HG03520 (cell line): Measurements from ENCODE around the gene SLC23A2.
"Not testable (repeated sequence)": the region's sequence is repeated elsewhere in the genome, so short reads cannot be mapped to it uniquely, and the experiment has no call there.

Experiments used
- ATAC-seq: cut with Tn5 transposase; IDR thresholded peaks from one replicate; pipeline ENCODE4 v1.9.1; 2021; ENCODE audit warnings: mild to moderate bottlenecking, moderate library complexity; ENCODE audit not compliant: unreplicated experiment

The SLC23A2 gene

DNA sequence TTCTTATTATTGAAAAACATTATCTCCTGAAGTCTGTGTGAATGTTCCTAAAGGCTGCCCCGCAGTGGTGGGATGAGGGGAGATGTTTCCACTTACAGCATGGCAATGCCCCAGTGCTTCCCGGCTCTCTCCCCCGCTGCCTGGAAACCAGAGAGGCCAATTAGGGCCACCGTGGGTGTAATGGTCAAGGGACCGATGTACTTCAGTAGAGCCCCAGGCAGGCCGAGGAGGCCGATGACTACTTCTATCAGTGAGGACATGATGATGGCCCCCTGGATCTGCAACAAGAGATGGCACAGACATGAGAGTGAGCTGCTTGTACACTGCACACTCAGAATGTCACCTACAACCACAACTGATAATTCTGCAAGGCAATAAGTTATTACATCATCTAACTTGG is 117.8 kb downstream of the SLC23A2 start:
- ATAC-seq, result no peak

DNA sequence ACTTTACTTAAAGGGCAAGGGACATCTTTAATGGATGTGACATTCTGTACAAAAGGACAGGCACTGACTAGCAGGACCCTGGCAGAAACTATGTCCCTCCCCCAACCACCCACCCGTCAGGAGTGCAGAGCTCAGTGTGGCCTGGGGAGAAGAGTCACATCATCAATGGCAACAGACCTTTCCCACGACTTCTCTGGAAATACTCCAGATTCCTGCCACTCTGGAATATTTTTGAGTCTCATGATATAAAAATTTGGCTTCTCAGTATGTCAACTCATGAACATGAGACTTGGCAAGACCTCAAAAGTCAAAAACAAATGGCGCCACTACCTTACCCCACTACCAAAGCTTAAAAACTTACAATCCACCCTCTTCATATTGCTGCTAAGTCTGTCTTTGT is 118.3 kb downstream of the SLC23A2 start:
- ATAC-seq, result no peak

GRCh38 chr20:4881006-4881730 is 120.1 kb downstream of the SLC23A2 start:
- no peak for ATAC-seq

GRCh38 chr20:4880051-4880450 is 121.3 kb downstream of the SLC23A2 start:
- no peak for ATAC-seq

GRCh38 chr20:4878099-4878498 is 123.2 kb downstream of the SLC23A2 start:
- ATAC-seq, result not testable (repeated sequence)

DNA sequence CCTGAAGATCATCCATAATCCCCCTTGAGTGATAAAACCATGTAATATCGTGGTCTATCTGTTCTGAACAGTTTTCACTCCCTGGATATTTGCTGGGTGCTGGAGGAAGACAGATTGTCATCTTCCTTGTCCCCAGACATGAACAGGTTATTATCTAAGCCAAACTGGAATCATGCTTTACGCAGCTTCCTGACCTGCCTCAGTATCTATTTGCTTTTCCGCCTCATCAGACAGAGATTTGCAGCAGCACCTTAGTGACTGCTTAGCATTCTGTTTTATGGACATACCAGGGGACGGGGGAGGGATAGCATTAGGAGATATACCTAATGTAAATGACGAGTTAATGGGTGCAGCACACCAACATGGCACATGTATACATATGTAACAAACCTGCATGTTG is 124.6 kb downstream of the SLC23A2 start:
- ATAC-seq, result no peak

DNA sequence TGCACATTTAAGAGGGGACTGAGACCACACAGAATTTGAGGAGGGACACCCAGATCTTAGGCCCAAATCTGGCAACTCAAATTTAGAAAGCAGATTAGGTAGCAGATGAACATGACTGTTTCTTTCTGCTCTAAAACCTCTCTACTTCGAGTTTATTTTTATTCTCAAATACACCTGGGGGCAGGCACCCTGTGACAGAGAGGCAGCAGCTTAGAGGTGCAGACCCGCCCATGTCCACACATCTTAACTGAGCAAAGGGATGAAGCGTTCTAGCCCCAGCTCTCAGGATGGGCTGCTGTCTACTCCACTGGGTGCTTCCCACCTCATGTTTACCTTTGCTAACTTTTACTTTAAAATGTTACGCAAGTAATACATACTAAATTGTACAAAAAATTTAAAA is 125.0 kb downstream of the SLC23A2 start:
- ATAC-seq, result no peak

DNA sequence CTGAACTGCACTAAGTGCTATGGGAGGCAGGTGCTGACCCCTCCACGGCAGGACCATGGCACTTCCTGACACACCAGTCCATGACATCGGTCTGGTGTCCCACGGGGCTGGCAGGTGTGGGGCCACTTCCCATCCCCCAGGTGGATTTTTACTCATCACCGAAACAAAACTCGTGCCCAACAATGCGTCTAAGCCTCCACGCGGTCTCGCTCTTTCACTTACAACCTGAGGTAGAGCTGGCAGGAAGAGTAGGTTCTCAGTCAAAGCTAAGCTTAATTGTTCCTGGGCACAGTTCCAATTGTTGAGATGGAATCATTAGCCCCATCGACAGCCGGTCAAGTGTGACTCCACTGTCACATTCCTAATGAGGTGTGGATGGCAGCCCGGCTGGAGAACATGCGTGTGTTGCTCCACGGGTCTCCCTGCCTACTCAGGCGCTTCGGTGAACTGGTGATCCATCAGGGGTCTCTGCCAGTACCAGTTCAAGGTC is 125.7 kb downstream of the SLC23A2 start:
- ATAC-seq, result no peak

GRCh38 chr20:4873396-4873795 is 127.9 kb downstream of the SLC23A2 start:
- ATAC-seq, result no peak

DNA sequence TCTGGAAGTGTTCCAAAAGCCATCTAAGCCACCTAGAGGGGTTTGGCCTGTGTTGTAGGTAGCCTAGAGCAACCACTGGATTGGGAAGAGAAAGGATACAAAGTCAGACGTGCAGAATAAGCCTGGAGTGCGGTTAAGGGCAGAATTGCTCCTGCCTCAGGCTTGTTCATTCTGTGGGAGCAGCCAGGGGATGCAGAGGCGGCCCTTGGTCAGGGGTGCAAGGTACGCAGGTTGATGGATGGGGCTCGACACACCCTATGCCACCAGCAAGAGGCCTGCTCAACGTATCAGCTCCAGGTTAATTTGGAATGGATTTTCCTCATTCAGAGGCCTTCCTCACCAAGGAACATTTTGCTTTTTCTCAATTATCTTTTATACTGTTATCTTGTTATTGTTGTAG is 129.8 kb downstream of the SLC23A2 start:
- no peak for ATAC-seq

GRCh38 chr20:4870906-4871305 is 130.4 kb downstream of the SLC23A2 start:
- no peak for ATAC-seq

DNA sequence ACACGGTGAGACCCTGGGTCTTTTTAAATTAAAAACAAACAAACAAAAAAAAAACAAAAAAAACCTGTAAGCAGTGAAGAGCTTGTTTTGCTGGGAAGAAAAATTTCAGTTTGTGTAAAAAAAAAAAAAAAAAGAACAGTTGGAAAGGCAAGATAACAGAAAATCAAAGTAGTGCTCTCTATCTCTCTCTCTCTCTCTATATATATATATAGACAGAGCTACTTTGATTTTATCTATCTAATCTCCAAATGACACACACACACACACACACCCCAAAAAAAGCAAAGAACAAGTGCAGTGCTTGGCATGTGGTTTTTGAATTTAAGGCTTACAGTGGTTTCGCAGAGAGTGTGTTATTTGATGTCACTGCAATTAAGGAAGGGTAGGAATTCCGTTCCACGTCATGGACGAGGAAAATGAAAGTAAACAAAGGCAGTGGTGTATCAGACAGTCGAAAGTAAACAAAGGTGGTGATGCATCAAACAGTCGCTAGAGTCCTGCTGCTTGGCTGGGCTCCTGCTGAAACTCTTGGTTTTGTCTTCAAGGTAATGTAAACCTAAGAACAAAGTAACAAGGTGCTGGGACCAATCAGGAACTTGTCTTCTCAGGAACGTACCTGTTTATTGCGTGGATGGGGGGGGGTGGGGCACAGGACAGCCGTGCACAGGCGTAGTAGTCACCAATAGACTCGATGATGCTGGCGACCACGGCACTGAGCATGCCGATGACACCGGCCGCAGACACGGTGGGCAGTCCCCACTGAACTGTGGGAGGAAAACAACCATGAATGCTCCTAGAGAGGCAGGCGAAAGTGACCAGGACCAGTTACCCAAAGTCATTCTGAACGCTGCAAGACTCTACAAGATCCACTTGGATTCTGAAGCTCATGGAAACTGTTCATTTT is 131.8 kb downstream of the SLC23A2 start:
- ATAC-seq, result no peak

DNA sequence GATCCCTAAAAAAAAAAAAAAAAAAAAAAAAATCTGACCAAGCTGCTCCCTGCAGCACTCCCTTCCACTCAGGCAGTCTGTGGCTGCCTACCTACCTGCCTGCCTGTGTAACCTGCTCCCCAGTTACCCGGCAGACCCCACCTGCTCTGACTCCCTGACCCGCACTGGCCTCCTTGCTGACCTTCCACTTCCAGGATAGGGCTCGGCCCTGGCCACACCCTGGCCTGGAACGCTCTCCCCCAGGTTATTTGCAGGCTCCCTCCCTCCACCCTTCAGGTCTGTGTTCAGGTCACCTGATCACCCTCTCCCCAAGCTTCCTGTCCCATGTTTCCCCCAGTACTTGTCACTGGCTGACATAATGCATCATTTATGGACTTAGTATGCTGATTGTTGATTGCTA is 134.3 kb downstream of the SLC23A2 start:
- ATAC-seq, result no peak

GRCh38 chr20:4866429-4866828 is 134.9 kb downstream of the SLC23A2 start:
- ATAC-seq, result no peak

- ATAC-seq, result no peak
Observed at GRCh38 chr20:4864311-4864752, 137.0 kb downstream of the SLC23A2 start.

DNA sequence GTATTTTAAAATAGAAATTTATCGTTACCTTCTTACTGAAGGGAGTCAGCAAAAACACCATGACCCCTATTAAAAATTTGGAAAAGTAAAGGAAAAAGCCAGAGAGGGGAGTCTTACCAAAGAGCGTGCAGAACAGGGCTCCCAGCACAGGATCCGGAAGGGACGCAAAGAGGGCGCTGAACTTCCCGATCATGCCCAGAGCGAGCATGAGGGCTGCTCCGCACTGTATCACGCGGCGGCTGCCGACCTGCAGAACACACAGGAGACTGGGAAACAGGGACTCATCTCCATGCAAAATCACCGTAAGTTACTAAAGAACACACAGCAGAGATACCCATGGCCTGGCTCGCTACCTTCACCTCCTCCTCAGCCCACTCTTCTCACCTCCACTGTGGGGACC is 138.6 kb downstream of the SLC23A2 start:
- ATAC-seq, result no peak

- no peak for ATAC-seq
Observed at GRCh38 chr20:4861961-4862360, 139.3 kb downstream of the SLC23A2 start.

GRCh38 chr20:4858000-4858399 is 143.3 kb downstream of the SLC23A2 start:
- no peak for ATAC-seq

- ATAC-seq, result no peak
Observed at GRCh38 chr20:4856022-4856755, 145.1 kb downstream of the SLC23A2 start.

DNA sequence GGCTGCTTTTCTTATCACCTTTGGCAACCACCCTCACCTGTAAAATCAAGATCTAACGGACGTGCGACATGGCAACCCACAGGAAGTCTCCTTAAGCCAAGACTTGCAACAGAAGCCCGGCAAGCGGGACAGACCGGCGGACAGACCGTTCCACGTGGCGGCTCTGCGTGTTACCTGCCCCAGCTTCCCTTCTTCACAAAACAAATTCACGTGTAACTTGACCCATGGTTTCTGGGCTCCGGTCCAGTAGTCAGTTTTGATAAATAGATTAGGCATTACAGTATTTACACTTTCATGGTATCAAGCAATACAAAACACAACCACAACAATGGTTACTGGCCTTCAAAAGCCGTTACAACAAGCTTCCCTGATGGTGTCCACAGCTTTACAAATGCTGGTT is 145.8 kb downstream of the SLC23A2 start:
- no peak for ATAC-seq

DNA sequence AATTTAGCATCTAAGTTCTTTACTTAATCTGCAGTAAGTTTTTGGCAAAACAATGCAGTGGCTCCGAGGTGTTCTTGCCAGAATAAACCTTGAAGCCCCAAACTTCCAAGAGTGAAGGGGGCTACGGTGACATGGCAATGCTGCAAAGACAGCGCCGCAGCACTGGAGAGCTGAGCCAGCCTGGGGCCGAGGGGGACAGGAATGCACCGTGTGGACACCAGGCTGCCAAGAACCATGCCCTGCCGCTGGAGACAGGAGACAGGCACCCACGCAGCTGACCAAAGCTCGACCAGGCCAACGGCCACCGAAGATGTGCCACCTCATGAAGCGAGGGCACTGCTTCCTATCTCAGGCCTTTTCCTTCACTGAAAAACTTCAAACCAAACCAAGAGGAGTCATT is 146.2 kb downstream of the SLC23A2 start:
- ATAC-seq, result no peak
